H54 (cell line): ENCODE measurements around the gene ZDHHC5.

Experiments
- DNase-seq: peaks from one replicate; pipeline ENCODE4 v3.0.0; 2011; ENCODE audit warnings: low spot score, mixed read lengths; ENCODE audit not compliant: insufficient read length
- FAIRE-seq: peaks from 3 replicates; lab custom pipeline; 2011; peaks lifted over from hg19 to GRCh38; lab: Jason Lieb, UNC
- POLR2A ChIP-seq: IDR thresholded peaks from 2 replicates; pipeline ENCODE4 v1.6.1; 2011; ENCODE audit warnings: low read depth, mild to moderate bottlenecking, low read length

ZDHHC5 gene

GRCh38 chr11:57744357-57744756 lies 76.4 kb downstream of the ZDHHC5 start:
- DNase-seq (no peak), FAIRE-seq (no peak)
- no peak for TF ChIP-seq POLR2A

GRCh38 chr11:57745206-57745605 lies 77.3 kb downstream of the ZDHHC5 start:
- FAIRE-seq (no peak), DNase-seq (no peak)
- no peak for TF ChIP-seq POLR2A

- FAIRE-seq (no peak), DNase-seq (no peak)
- TF ChIP-seq POLR2A = no peak
Observed at GRCh38 chr11:57746920-57747319, 79.0 kb downstream of the ZDHHC5 start.
